Embryonic facial prominence (tissue), 1 donor: ENCODE data around the gene PGAP2.
"Not testable (repeated sequence)": the region's sequence is repeated elsewhere in the genome, so short reads cannot be mapped to it uniquely, and the experiment has no call there.

Experiments used
- DNase-seq: peaks from one replicate; pipeline ENCODE4 v3.0.0-alpha.2; 2016; ENCODE audit errors: extremely low spot score

The PGAP2 gene

DNA sequence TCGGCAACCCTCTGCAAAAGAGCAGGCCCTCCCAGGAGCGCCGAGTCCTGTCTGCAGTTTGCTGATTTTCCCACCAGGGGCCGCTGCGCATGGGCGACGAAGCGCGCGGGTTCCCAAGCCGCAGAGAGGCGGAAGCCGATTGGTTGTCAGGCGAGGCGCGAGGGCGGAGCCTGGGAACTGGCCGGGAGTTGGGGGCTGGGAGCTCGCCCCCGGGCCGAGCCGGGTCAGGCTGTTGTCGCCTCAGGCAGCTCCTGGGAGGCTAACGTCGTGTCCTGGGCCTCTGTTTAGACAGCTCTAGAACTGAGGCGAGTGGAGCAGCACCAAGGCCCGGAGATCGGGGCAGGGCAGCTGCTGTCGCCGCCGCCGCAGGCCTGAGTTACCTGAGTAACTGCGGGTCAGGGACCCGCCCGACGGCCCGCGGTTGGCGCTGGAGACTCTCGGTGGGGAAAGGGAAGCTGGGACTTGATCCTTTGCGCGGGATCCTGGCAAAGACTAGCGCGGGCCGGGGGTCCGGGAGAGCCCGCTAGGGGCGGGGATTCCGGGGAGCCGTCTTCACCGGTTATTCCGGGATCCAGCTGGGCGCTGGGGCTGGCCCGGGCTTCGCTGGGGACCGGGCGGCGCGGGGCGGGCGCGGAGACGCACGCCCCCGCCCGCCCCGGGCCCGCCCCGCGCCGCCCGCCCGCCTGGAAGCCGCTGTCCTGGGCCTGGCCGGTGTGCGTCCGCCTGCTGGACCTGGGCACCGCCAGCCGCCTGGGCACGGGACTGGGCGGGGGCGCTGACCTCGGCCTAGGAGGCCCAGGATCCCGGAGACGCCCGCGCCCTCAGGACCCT is 46.8 kb downstream of the PGAP2 start, which contains the start of gene STIM1:
Gene STIM1 (plus strand): TSS at position 688 of the 831 bp plus-strand sequence. CDS start 607 bp downstream, outside the sequence.
- peak; percentile 85 for DNase-seq

DNA sequence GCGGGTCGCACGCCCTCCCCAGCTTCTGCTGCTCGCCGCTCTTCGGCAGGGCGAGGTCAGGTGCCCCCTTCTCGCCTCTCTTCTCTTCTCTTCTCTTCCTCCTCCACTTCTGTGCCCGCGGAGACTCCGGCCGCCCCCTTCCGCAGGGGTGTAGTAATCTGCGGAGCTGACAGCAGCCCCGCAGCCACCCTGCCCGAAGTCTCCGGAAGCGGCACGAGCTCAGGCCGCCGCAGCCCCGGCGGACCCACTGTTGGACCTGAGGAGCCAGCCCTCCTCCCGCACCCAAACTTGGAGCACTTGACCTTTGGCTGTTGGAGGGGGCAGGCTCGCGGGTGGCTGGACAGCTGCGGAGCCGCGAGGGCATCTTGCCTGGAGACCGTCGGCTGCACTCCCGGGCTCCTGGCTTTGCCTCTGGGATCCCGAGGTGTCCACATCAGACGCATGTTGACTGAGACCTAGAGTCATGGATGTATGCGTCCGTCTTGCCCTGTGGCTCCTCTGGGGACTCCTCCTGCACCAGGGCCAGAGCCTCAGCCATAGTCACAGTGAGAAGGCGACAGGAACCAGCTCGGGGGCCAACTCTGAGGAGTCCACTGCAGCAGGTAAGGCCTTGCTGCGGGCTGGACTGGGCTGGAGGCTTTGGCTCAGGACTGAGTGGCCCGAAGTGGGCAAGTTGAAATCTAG is 47.6 kb downstream of the PGAP2 start:
- no peak for DNase-seq

DNA sequence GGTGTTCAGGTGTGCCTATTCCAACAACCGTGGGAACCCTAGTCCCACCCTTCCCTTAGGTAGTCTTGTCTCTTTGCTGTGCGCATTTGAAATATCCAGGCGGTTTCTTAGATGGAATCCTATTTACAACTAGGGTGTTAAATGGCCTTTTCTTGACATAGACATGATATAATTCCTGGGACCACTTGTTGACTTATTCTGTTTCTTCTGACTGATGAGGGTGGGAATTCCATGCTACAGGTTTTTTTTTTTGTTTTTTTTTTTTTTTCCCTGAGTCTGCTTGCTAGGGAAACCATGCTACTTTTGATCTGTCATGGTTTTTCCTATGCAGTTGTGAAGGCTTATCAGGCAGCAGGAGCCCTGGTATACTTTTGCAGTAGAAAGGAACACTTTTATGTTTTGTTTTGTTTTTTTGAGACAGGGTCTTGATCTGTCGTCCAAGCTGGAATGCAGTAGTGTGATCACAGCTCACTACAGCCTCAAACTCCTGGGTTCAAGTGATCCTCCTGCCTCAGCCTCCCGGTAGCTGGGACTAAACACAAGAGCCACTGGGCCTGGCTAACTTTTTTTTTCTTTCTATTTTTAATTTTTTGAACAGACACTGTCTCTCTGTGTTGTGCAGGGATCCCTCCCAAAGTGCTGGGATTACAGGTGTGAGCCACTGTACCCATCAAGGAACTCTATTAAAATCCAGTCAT is 48.6 kb downstream of the PGAP2 start:
- DNase-seq: no peak

DNA sequence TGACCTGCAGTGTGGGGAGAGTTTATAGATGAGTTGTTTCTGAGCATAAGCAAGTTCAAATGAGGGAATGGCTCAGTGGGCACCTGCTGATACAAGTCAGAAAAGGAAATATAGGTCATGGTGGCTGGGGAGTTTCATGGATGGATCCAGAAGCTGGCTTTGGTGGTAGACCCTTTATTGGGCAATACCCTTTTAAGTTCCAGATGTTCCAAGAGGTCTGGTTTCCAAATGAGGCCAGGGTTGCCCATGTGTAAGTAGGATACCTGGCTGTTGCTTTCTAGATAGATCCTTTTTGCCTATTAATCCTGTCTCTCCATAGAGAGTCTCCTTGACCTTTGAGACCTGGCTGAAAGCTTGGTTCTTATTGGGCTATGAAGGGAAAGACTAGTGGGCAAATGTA is 49.3 kb downstream of the PGAP2 start:
- DNase-seq: no peak

DNA sequence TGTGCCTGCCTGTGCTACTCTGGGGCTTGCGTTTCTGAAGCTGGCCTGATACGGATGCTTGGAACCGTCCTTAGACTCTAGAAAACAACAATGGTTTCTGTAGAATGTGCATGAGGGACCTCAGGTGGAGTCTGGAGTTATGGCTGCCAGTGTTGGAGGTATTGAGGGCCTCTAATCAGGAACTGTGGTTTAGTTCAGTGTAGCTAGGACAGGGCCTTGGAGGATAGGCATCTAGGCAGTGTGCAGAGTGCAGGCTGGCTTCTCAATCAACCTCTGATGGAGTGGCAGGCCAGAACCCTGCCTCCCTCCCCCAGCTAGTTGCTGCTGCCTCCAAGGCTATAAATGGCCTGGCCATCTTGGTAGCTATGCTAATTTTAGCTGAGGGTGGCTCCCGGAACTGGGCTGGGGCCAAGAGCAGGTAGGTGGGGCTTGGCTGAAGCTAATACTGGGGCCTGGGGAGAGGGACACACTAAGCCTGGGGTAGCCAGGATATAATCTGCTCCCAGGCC is 51.1 kb downstream of the PGAP2 start:
- no peak for DNase-seq

DNA sequence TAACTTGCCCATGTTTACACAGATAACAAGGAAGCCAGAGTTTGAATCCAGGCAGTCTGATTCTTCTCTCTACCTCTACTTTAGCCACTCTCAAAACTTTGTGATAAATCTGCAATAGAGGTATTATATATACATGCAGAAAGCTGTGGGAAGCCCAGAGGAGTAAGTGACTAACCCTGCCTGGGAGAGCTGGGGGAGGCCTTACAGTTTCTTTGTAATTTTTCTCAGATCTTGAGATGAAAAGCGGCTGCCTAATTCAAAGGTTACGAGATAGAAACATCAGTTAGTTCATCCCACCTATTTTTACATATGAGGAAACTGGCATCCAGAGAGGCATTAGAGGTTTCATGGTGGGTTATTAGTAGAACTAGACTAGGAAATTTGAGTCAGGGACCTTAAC is 52.0 kb downstream of the PGAP2 start:
- DNase-seq: no peak

DNA sequence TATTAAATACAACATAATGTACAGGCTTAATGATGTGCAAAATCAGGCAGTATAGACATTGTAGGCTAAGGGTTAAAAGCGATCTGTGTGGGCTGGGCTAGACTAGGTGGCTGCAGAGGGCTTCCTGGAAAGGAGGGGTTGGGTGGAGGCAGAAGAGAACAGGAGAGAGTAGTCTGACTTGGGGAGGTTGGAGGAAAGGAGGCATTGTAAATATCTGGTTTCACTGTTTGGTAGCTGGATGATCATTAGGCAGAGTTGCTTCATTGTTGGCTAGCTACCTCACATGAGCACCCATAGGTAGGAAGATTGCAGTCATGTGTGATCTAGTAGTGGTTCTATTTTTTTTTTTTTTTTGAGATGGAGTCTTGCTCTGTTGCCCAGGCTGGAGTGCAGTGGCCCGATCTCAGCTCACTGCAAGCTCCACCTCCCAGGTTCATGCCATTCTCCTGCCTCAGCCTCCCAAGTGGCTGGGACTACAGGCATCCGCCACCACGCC is 52.6 kb downstream of the PGAP2 start:
- not testable (repeated sequence) for DNase-seq

DNA sequence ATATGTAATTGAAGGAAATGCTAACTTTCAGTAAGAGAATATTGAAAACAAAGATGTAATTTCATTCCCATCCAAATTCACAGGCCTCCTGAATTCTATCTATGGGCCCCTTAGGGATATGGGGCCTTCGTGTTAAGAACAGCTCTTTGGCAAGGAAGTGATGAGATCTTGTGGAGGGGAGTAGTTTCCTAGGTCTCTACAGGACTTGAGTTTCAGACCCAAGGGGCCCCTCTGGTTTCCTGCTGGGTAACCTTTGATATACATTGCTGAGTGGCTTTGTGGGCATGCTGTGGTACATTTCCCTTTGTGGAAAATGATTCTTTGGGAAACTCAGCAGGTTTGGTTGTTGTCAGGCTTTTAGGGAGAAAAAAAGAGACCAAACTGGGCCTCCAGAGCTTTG is 53.3 kb downstream of the PGAP2 start:
- DNase-seq: no peak

DNA sequence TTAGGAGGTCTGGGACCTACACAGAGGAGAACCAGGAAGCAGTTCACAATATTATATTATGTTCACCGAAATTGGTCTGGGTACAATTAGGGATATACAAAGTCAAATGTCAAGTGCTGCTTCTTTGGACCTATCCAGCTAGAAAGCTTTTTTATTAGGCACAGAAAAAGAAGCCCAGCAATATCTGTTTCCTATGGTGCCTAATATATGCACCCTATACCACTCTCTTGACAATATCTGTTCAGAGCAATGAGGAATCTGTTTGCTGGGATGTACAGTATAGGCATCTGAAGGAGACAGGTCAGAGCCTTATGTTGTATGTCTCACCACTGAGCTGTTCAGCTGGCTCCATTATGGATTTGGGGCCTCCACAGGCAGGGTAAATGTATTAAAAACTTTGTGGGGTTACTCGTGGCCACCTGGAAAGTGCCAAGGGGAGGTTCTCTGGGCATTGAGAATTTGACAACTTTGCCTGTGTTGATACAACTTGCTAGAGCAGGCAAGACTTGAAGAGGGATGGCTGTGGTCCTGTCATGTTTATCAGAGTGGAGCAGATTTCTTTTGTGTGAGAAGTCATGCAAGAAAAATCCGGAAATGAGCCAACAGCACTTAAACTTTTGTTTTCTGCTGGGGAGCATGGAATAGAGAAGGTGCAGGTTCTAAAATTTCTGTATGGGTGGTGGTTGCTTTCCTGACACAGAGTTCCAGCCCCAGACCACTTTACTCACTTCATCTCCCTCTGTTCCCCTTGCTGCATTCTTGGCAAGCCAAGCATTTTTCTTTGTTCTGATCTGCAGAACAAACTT is 57.2 kb downstream of the PGAP2 start:
- no peak for DNase-seq

DNA sequence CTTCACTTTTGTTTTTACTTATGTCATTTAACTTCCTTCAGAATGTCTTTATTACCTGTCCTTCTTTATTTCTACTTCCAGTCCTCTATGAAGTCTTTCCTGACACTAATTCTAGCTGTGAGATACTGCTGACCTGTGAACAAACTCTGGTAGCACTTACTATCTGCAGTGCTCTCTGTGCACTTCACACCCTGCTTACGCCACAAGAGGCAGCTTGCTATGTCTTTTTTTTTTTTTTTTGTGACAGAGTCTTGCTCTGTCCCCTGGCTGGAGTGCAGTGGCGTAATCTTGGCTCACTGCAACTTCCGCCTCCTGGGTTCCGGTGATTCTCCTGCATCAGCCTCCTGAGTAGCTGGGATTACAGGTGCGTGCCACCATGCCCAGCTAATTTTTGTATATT is 57.8 kb downstream of the PGAP2 start:
- DNase-seq: no peak

DNA sequence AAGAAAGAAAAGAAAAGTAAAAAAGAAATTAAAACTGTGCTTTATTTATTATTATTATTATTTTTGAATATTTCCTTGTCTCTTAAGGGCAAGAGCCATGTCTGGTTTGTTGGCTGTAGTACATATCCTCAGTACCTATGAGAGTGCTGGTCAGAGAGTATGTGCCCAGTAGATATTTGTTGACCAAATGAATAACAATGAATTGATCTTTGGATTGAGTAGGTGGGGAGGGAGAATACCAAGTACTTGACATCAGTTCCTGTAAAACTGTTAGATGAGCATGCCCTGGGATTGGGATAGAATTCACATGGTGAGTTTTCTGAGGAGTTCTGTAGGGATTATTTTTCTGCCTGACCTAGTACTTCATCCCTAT is 58.5 kb downstream of the PGAP2 start:
- no peak for DNase-seq

DNA sequence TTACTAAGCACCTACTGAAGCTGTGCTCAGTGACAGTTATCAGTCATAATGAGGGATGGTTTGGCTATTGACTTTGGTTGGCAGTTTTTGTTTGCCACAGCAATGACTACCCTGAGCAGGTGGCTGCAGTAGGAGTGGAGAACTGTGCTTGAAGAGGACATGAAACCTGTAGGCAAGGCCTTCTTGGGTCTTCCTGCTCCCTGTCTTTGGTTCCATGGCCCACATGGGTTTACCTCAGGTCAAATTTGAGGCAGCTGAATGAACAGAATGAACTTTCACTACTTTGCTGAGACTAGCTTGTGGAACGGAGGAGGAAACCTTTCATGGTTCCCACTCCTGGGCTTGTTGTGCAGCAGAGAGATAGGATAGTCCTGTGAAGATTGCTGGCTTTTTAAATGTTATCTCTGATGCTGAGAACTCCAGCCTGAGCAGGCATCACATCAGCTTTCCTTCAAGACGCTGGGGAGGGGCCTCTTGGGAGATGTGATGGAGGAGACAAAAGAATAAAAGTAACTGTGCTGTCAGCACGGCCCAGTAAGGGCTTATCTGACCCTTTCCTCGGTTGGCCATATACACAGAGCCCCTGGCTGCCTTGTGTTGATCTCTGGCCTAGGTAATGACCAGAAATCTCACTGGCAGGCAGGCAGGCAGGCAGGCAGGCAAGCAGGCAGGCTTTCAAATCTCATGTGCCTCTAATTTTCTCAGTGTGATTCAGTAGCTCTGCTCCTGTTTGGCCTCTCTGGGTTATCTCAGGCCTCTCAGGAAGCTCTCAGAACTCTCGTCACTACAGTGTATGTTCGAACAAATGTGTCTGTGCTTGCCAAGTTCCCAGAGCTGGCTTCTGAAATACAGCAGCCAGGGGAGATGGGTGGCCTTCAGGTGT is 59.1 kb downstream of the PGAP2 start:
- no peak for DNase-seq

DNA sequence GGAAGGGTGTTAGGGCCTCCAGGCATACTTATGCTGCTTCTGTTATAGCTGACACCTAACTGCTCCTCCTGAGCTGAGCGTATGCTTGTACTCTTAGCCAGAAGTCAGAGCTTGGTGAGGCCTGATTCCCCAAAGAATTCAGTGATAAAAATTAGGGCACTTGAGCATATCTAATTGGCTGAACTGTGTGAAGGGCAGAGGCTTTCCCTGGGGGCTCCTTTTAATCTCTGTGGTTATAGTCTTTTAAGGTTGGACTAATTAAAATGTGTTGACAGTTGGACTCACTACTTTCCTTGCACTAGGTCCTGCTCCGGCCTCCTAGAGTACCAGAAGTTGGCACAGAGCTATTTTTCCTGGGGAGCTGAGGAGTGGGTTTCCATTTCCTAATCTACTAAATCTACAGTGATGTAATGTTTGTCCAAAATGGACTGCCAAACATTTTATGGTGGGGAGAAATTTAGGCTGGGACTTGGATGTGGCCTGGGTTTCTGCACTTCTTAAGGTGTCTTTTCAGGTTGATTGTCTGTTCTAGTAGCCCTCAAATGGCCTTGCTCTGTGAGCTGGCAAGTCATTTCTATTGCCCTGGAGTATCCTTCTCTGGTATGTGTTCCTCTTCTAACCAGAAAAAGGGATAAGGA is 65.5 kb downstream of the PGAP2 start:
- no peak for DNase-seq
